Stimulated activated memory B cell treated with anti-CD40 and anti-IgM and Interleukin-4, amounts not matched to agents 10 μg/mL and 1 μg/mL and 100 μg/mL, for 72 hours (primary cell): Measurements from ENCODE around the gene SPATS2.

Experiments used
- ATAC-seq: fragments of 150-1000 bp; cut with Tn5 transposase; 2 replicates; pipeline ENCODE4 v1.10.0; 2021
- H3K27ac Mint-ChIP-seq: one replicate; pipeline ENCODE4 v1.8.0; 2022; ENCODE audit warnings: mild to moderate bottlenecking, mixed read lengths
- H3K27me3 Mint-ChIP-seq: one replicate; pipeline ENCODE4 v1.8.0; 2022; ENCODE audit warnings: mixed read lengths
- H3K36me3 Mint-ChIP-seq: one replicate; pipeline ENCODE4 v1.8.0; 2022; ENCODE audit warnings: mixed read lengths
- H3K4me1 Mint-ChIP-seq: one replicate; pipeline ENCODE4 v1.8.0; 2022; ENCODE audit warnings: mixed read lengths
- H3K4me3 Mint-ChIP-seq: one replicate; pipeline ENCODE4 v1.8.0; 2022; ENCODE audit warnings: mild to moderate bottlenecking, moderate library complexity, mixed read lengths
- H3K9me3 Mint-ChIP-seq: one replicate; pipeline ENCODE4 v1.8.0; 2022; ENCODE audit warnings: mixed read lengths

Gene SPATS2

GRCh38 chr12:49446571-49446970 lies 79.3 kb downstream of the SPATS2 start:
- Mint-ChIP-seq H3K27ac (no peak overlapping the region), H3K4me1 (peaks cover 12% of the 10 kb centered on the region), H3K9me3 (peaks cover 6% of the 10 kb centered on the region), H3K36me3 (peaks cover 50% of the 10 kb centered on the region), H3K4me3 (no peak overlapping the region), H3K27me3 (no peaks in the 10 kb centered on the region)
- ATAC-seq: no peak

GRCh38 chr12:49448858-49449257 lies 81.6 kb downstream of the SPATS2 start:
- H3K36me3 Mint-ChIP-seq: peaks cover 52% of the 10 kb centered on the region
- no peaks in the 10 kb centered on the region for H3K27me3 Mint-ChIP-seq
- no peak for ATAC-seq
- H3K4me3 Mint-ChIP-seq: no peak overlapping the region
- no peak overlapping the region for H3K27ac Mint-ChIP-seq
- H3K4me1 Mint-ChIP-seq: peaks cover 15% of the 10 kb centered on the region
- H3K9me3 Mint-ChIP-seq: peaks cover 6% of the 10 kb centered on the region

- peaks cover 47% of the 10 kb centered on the region for H3K36me3 Mint-ChIP-seq
- peaks cover 6% of the 10 kb centered on the region for H3K9me3 Mint-ChIP-seq
- no peak overlapping the region for H3K27ac Mint-ChIP-seq
- H3K27me3 Mint-ChIP-seq: no peaks in the 10 kb centered on the region
- peaks cover 15% of the 10 kb centered on the region for H3K4me1 Mint-ChIP-seq
- ATAC-seq: no peak
- H3K4me3 Mint-ChIP-seq: no peak overlapping the region
Measured at GRCh38 chr12:49451468-49452259, 84.4 kb downstream of the SPATS2 start.

DNA sequence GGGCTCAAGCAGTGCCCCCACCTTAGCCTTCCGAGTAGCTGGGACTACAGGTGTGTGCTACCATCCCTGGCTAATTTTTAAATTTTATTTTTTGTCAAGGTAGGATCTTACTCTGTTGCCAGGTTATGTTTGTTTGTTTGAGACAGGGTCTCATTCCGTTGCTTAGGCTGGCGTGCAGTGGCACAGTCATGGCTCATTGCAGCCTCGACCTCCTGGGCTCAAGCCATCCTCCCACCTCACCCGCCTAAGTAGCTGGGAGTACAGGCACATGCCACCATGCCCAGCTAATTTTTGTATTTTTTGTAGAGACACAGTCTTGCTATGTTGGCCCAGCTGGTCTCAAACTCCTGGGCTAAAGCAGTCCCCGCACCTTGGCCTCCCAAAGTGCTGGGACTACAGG lies 88.2 kb downstream of the SPATS2 start:
- Mint-ChIP-seq H3K4me3 (no peak overlapping the region), H3K27me3 (no peaks in the 10 kb centered on the region), H3K36me3 (peaks cover 26% of the 10 kb centered on the region), H3K9me3 (no peaks in the 10 kb centered on the region), H3K27ac (no peak overlapping the region), H3K4me1 (peaks cover 8% of the 10 kb centered on the region)
- no peak for ATAC-seq

DNA sequence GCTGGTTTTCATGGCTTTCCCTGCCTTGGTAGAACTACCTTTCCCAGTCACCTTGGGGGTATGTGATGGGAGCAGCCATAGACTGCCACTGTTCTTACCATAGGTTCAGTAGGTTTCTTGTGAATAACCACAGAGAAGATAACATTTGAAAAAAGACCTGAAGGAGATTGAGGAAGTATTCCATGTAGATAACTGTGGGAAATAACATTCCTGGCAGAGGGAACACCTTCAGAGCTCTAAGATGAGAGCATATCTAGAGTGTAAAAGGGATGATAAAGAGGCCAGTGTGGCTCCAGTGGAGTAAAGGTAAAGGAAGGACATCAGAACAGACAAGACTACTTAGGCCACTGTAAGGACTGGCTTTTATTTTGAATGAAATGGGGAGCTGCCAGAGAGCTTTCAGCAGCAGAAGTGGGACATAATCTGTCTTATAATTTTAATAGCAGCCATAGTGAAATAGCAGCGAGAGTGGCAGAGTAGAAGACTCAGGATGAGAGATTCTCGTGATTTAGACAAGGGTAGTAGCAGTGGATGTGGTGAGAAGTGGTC lies 88.9 kb downstream of the SPATS2 start:
- Mint-ChIP-seq H3K36me3 (peaks cover 28% of the 10 kb centered on the region), H3K27me3 (no peaks in the 10 kb centered on the region), H3K9me3 (no peaks in the 10 kb centered on the region), H3K27ac (no peak overlapping the region), H3K4me3 (no peak overlapping the region), H3K4me1 (peaks cover 8% of the 10 kb centered on the region)
- ATAC-seq: no peak

DNA sequence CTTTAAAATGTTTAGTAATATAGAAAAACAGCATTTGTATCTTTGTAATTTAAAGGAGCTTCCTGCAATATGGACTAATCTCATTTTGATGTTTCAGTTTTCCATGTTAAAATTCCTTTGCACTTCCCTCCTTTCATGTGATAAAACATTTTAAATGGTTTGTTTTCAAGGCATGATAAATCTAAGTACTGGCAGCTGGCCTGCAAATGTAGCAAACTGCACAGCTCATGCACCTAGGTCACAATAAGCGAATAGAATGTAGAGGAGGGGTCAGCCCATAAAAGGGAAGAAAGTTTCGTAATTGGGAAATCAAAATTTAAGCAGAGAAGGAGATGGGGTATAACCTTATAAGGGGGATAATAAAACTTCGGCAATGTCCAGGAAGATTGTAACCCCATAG lies 91.6 kb downstream of the SPATS2 start:
- ATAC-seq: no peak
- no peak overlapping the region for H3K4me3 Mint-ChIP-seq
- no peaks in the 10 kb centered on the region for H3K9me3 Mint-ChIP-seq
- H3K27ac Mint-ChIP-seq: no peak overlapping the region
- H3K36me3 Mint-ChIP-seq: peaks cover 24% of the 10 kb centered on the region
- no peaks in the 10 kb centered on the region for H3K4me1 Mint-ChIP-seq
- H3K27me3 Mint-ChIP-seq: no peaks in the 10 kb centered on the region

DNA sequence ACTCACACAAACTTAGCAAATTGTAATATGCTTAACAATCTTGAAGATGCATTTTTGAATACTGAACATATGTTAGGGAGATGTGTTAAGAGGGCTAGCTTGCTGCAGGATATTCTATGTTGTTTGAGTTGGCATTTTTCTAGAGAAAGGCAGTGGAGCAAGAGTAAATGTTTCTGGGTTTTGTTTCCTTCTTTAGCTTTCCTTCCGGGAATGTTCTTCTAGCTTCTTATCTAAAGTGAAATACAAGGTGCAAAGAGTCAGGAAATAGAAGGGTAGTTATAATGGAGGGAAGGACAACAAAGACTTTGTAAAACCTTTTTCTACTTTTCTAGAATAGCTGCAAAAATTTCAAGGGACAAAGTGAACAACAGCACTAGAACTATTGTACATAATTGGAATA lies 94.0 kb downstream of the SPATS2 start:
- no peak overlapping the region for H3K27ac Mint-ChIP-seq
- no peak for ATAC-seq
- peaks cover 29% of the 10 kb centered on the region for H3K36me3 Mint-ChIP-seq
- H3K4me3 Mint-ChIP-seq: no peak overlapping the region
- H3K9me3 Mint-ChIP-seq: no peaks in the 10 kb centered on the region
- H3K27me3 Mint-ChIP-seq: no peaks in the 10 kb centered on the region
- H3K4me1 Mint-ChIP-seq: no peaks in the 10 kb centered on the region

DNA sequence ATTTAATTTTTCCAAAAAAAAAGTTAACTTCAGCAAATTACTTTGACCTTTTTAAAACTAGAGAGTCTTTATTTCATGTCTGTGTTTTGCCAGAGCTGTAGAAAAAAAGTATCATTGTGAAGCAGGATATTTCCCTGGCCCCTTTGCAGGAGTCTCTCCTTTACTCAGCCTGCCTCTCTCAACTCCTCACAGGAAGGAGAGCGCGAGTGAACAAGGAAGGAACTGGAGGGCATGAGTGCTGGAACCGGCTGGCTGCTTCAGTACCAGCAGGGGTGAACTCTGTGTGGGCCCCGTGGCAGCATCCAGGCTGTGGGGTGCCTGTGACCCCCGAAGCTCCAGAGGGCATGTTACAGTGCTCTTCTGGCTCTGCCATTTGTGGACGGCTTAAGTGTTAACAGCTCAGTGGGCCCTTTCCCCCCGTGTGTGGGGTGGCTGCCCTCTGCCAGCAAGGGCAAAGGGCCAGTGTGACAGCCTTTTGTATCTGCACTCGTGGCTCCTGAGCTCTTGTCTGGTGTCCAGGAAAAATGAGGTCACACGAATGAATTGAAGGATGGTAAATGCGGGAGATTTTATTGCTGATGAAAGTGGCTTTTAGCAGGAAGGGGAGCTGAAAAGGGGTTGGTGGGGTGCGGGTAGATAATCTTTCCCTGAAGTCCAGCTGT lies 95.0 kb downstream of the SPATS2 start:
- Mint-ChIP-seq H3K36me3 (peaks cover 29% of the 10 kb centered on the region), H3K27me3 (no peaks in the 10 kb centered on the region)
- ATAC-seq: no peak

DNA sequence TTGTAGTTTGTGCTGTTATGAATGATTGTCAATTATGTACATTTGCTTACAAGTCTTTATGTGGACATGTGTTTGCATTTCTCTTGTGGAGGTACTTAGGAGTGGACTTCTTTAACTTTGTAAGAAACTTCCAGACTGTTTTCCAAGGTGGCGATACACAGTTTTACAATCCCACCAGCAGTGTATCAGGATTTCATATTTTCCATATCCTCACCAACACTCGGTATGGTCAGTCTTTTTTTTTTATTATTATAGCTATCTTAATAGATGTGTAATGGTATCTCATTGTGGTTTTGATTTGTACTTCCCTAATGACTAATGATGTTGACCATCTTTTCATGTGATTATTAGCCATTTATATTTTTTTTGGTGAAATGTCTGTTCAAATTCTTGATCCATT lies 97.9 kb downstream of the SPATS2 start:
- H3K9me3 Mint-ChIP-seq: no peaks in the 10 kb centered on the region
- no peaks in the 10 kb centered on the region for H3K27me3 Mint-ChIP-seq
- ATAC-seq: no peak
- H3K4me1 Mint-ChIP-seq: no peaks in the 10 kb centered on the region
- no peak overlapping the region for H3K27ac Mint-ChIP-seq
- H3K36me3 Mint-ChIP-seq: peaks cover 30% of the 10 kb centered on the region
- H3K4me3 Mint-ChIP-seq: no peak overlapping the region

More for the DNA sequence above, 95.0 kb downstream of the SPATS2 start:
- Mint-ChIP-seq H3K27ac (no peak overlapping the region), H3K9me3 (no peaks in the 10 kb centered on the region), H3K4me3 (no peak overlapping the region), H3K4me1 (no peaks in the 10 kb centered on the region)

DNA sequence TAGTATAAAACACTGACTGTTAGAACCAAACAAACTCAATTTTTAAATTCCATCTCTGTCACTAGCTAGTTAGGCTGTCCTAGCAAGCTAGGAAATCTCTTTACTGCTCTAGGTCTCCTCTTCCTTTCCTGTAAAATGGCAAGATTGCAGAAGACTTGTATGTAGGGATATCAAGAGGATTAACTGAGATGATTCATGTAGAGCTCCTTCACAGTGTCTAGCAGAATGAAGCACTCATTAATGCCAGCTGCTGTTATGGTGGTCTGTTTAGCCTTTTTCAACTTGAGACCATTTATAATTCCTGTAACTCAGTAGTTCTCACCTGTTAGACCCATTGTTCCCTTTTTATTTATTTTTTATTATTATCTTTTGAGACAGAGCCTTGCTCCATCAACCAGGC lies 103.7 kb downstream of the SPATS2 start:
- H3K36me3 Mint-ChIP-seq: peaks cover 12% of the 10 kb centered on the region
- H3K27ac Mint-ChIP-seq: no peak overlapping the region
- ATAC-seq: no peak
- H3K4me3 Mint-ChIP-seq: no peak overlapping the region
- no peaks in the 10 kb centered on the region for H3K27me3 Mint-ChIP-seq
- no peaks in the 10 kb centered on the region for H3K9me3 Mint-ChIP-seq
- no peaks in the 10 kb centered on the region for H3K4me1 Mint-ChIP-seq

- Mint-ChIP-seq H3K27me3 (no peaks in the 10 kb centered on the region), H3K4me1 (no peaks in the 10 kb centered on the region), H3K27ac (no peak overlapping the region), H3K4me3 (no peak overlapping the region), H3K36me3 (peaks cover 13% of the 10 kb centered on the region), H3K9me3 (no peaks in the 10 kb centered on the region)
- ATAC-seq: no peak
Measured at GRCh38 chr12:49471557-49471956, 104.3 kb downstream of the SPATS2 start.

DNA sequence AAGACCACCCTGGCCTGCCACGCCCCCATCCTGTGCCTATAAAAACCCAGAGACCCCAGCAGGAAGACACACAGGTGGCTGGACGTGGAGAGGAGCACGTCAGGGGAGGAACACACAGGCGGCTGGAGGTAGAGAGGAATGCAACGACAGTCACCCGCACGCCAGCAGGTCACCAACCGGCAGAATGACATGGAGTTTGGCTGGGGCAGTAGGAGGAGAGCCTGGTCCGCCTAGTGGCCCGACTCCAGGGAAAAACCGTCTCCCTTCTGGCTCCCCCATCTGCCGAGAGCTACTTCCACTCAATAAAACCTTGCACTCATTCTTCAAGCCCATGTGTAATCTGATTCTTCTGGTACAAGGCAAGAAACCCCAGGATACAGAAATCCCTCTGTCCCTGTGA lies 108.8 kb downstream of the SPATS2 start:
- H3K4me3 Mint-ChIP-seq: no peak overlapping the region

DNA sequence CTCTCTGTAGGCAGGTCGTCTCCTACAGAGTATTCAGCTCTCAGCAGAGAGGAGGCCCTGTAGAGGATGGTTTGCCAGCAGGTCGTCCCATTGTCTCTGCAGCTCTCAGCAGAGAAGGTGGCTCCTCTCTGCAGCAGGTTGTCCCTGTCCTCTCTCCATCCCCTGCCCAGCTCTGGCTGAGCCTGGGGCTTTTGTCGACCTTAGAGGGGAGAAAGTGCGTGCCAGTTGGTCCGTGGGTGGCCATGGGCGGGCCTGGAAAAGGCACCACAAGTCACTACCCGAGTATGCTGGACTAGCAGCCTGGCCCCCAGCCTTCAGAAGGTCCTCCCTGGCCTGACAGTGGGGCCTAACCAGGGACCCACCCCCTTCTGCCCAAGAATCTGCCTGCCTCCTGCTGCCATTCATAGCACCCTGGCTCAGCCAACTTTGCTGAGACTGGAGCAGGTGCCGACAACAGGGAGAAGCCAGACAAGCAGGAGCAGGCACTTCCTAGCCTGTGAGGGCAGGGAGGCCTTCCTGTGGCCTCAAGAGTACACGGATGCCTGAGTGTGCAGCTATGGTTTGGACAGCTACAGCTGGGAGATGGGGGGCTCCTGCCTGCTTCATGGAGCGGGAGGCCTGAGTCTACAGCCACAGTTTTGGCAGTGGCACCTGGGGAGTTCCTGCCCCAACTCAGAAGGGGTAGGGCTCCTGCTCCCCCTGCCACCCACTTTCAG lies 111.8 kb downstream of the SPATS2 start:
- Mint-ChIP-seq H3K4me3 (no peak overlapping the region), H3K27ac (no peak overlapping the region), H3K36me3 (peaks cover 7% of the 10 kb centered on the region), H3K27me3 (no peaks in the 10 kb centered on the region), H3K9me3 (no peaks in the 10 kb centered on the region), H3K4me1 (no peaks in the 10 kb centered on the region)
- peak; percentile 41 for ATAC-seq

More for the DNA sequence above, 108.8 kb downstream of the SPATS2 start:
- peaks cover 7% of the 10 kb centered on the region for H3K36me3 Mint-ChIP-seq
- H3K27me3 Mint-ChIP-seq: no peaks in the 10 kb centered on the region
- H3K4me1 Mint-ChIP-seq: no peaks in the 10 kb centered on the region
- H3K9me3 Mint-ChIP-seq: no peaks in the 10 kb centered on the region
- no peak for ATAC-seq
- H3K27ac Mint-ChIP-seq: no peak overlapping the region

DNA sequence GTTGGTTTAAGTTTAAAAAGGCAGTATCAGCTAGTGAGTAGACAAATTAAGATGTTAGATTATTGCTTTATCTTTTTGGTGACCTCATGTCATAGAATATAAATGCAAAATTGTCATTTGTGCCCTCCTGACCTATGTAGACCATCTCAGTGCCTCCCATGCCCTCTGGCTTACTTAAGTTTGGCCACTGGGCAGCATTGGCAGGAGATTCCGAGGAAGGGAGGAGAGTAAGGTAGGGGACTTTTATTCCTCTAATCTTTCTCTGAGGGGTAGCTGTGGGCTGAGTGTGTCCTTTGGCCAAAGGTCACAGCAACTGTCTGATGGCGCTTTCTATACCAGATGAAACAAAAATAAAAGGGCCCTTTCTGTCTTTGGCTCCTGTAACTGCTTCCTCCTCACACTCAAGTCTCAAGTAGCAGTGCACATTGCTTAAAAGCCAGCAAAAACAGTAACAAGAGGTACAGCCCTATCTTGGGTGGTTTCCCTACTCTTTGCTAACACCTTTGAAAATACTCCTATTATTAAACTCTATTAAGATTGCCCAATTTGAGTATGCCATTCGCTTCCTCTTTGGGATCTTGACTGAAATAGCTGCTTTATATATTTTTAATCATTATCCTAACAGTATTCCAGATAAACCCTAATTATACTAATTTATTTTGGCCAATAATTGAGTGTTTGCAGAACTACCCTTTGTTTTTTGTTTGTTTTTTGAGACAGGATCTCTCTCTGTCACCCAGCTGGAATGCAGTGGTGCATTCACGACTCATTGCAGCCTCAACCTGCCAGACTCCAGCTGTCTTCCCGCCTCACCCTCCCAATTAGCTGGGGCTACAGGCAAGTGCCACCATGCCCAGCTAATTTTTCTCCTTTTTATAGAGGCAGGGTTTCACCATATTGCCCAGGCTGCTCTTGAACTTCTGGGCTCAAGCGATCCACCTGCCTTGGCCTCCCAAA lies 115.1 kb downstream of the SPATS2 start:
- peak; percentile 59 for ATAC-seq
- Mint-ChIP-seq H3K9me3 (no peaks in the 10 kb centered on the region), H3K4me3 (no peak overlapping the region)

More for the DNA sequence above, 115.1 kb downstream of the SPATS2 start:
- Mint-ChIP-seq H3K4me1 (no peaks in the 10 kb centered on the region), H3K27ac (no peak overlapping the region), H3K36me3 (peaks cover 10% of the 10 kb centered on the region), H3K27me3 (no peaks in the 10 kb centered on the region)
